Measurements from ENCODE around the gene PDE4A. TPM values are rescaled to one million over a fixed set of nuclear protein-coding genes. Genes with fewer than 3 reads are reported as not detected.

PDE4A gene
- total and polyA plus RNA-seq, 4 donors = 0.90 to 2.3 (median 1.3) TPM

- H3K9ac ChIP-seq (ENCODE audit: low read depth in 1 of 2, low read length in 2 of 2) = no peak overlapping the region
- no peak overlapping the region for H3K27ac ChIP-seq (ENCODE audit: low read depth in 1 of 2, low read length in 2 of 2)
- TF ChIP-seq ATF3 (IDR thresholded peaks at IDR 0.05) (no peak), GABPA (IDR thresholded peaks at IDR 0.05 in 1 of 2, conservative IDR thresholded peaks at IDR 0.05 in 1 of 2) (no peak), RAD21 (IDR thresholded peaks at IDR 0.05) (no peak), JUND (IDR thresholded peaks at IDR 0.05) (no peak), CTCF (IDR thresholded peaks at IDR 0.05; ENCODE audit: low read depth, low read length, missing input control) (no peak), RXRA (IDR thresholded peaks at IDR 0.05) (no peak), SP1 (IDR thresholded peaks at IDR 0.05) (no peak), FOXA2 (IDR thresholded peaks at IDR 0.05) (no peak), YY1 (IDR thresholded peaks at IDR 0.05) (no peak), FOXA1 (IDR thresholded peaks at IDR 0.05) (no peak), NR2F2 (IDR thresholded peaks at IDR 0.05) (no peak), EGR1 (IDR thresholded peaks at IDR 0.05; ENCODE audit: low read depth in 2 of 2) (no peak), HNF4G (IDR thresholded peaks at IDR 0.05) (no peak), HNF4A (conservative IDR thresholded peaks at IDR 0.05) (no peak), TAF1 (conservative IDR thresholded peaks at IDR 0.05) (no peak), MAX (IDR thresholded peaks at IDR 0.05) (no peak)
- TF ChIP-seq, protein P1, sequence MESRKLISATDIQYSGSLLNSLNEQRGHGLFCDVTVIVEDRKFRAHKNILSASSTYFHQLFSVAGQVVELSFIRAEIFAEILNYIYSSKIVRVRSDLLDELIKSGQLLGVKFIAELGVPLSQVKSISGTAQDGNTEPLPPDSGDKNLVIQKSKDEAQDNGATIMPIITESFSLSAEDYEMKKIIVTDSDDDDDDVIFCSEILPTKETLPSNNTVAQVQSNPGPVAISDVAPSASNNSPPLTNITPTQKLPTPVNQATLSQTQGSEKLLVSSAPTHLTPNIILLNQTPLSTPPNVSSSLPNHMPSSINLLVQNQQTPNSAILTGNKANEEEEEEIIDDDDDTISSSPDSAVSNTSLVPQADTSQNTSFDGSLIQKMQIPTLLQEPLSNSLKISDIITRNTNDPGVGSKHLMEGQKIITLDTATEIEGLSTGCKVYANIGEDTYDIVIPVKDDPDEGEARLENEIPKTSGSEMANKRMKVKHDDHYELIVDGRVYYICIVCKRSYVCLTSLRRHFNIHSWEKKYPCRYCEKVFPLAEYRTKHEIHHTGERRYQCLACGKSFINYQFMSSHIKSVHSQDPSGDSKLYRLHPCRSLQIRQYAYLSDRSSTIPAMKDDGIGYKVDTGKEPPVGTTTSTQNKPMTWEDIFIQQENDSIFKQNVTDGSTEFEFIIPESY (IDR thresholded peaks at IDR 0.05) = no peak
- TF ChIP-seq, protein P2, sequence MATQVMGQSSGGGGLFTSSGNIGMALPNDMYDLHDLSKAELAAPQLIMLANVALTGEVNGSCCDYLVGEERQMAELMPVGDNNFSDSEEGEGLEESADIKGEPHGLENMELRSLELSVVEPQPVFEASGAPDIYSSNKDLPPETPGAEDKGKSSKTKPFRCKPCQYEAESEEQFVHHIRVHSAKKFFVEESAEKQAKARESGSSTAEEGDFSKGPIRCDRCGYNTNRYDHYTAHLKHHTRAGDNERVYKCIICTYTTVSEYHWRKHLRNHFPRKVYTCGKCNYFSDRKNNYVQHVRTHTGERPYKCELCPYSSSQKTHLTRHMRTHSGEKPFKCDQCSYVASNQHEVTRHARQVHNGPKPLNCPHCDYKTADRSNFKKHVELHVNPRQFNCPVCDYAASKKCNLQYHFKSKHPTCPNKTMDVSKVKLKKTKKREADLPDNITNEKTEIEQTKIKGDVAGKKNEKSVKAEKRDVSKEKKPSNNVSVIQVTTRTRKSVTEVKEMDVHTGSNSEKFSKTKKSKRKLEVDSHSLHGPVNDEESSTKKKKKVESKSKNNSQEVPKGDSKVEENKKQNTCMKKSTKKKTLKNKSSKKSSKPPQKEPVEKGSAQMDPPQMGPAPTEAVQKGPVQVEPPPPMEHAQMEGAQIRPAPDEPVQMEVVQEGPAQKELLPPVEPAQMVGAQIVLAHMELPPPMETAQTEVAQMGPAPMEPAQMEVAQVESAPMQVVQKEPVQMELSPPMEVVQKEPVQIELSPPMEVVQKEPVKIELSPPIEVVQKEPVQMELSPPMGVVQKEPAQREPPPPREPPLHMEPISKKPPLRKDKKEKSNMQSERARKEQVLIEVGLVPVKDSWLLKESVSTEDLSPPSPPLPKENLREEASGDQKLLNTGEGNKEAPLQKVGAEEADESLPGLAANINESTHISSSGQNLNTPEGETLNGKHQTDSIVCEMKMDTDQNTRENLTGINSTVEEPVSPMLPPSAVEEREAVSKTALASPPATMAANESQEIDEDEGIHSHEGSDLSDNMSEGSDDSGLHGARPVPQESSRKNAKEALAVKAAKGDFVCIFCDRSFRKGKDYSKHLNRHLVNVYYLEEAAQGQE (IDR thresholded peaks at IDR 0.05) = no peak
These were observed 20.5 kb upstream of the PDE4A start for GRCh38 chr19:10399878-10400277.

More at GRCh38 chr19:10399878-10400277, 20.5 kb upstream of the PDE4A start:
- no peak for DNase-seq (ENCODE audit: low spot score)
- H3K9me3 ChIP-seq (ENCODE audit: control insufficient read depth in 4 of 4, low read length in 3 of 4) = no peaks in the 10 kb centered on the region
- H3K4me3 ChIP-seq (ENCODE audit: low read depth in 1 of 3, low read length in 3 of 3) = no peak overlapping the region
- H3K36me3 ChIP-seq (ENCODE audit: control insufficient read depth in 4 of 4, insufficient read depth in 3 of 4, low read depth in 1 of 4, low read length in 3 of 4) = peaks cover 4 to 13% (median 5%) of the 10 kb centered on the region in 4 donors
- H3K27me3 ChIP-seq (ENCODE audit: control insufficient read depth in 4 of 4, insufficient read depth in 4 of 4, low read length in 3 of 4) = no peaks in the 10 kb centered on the region
- H3K4me1 ChIP-seq (ENCODE audit: control insufficient read depth in 4 of 4, insufficient read depth in 4 of 4, low read length in 3 of 4) = peaks cover 6 to 42% (median 26%) of the 10 kb centered on the region in 4 donors
- 94% methylated on average over 8 of the region's 8 CpGs for WGBS
